ENCODE measurements around the gene ALPK1.

Gene ALPK1

DNA sequence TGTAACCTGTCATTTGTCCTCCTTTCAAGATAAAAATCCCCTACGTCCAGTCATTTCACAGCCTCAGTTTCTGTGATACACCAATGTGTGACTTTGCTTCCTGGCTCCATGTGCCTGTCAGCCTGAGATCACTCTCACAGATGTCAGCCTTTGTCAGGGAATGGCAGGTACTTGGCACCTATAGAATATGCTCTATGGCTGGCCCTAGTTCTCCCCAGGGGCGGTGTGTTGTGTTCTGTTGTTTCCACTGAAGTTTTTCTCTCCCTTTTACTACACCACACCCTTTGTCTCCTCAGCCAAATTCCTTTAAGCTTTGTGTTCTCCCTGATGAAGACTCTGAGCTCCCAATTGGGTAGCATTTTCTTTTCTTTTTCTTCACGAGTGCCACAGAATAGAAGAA lies 81.7 kb downstream of the ALPK1 start:
- ATAC-seq: no peak
- TF ChIP-seq TCF4 (CRISPR knock-in tag; IDR thresholded peaks at IDR 0.05; ENCODE audit: borderline replicate concordance) (no peak), BACH2 (CRISPR knock-in tag; IDR thresholded peaks at IDR 0.05; ENCODE audit: borderline replicate concordance) (no peak), ZNF70 (CRISPR knock-in tag; IDR thresholded peaks at IDR 0.05) (no peak), ARNTL (CRISPR knock-in tag; IDR thresholded peaks at IDR 0.05; ENCODE audit: borderline replicate concordance, low read depth) (no peak), ZC3H10 (CRISPR knock-in tag; IDR thresholded peaks at IDR 0.05) (no peak)
- TF ChIP-seq, protein P1, sequence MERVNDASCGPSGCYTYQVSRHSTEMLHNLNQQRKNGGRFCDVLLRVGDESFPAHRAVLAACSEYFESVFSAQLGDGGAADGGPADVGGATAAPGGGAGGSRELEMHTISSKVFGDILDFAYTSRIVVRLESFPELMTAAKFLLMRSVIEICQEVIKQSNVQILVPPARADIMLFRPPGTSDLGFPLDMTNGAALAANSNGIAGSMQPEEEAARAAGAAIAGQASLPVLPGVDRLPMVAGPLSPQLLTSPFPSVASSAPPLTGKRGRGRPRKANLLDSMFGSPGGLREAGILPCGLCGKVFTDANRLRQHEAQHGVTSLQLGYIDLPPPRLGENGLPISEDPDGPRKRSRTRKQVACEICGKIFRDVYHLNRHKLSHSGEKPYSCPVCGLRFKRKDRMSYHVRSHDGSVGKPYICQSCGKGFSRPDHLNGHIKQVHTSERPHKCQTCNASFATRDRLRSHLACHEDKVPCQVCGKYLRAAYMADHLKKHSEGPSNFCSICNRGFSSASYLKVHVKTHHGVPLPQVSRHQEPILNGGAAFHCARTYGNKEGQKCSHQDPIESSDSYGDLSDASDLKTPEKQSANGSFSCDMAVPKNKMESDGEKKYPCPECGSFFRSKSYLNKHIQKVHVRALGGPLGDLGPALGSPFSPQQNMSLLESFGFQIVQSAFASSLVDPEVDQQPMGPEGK (CRISPR knock-in tag; IDR thresholded peaks at IDR 0.05; ENCODE audit: borderline replicate concordance): no peak

DNA sequence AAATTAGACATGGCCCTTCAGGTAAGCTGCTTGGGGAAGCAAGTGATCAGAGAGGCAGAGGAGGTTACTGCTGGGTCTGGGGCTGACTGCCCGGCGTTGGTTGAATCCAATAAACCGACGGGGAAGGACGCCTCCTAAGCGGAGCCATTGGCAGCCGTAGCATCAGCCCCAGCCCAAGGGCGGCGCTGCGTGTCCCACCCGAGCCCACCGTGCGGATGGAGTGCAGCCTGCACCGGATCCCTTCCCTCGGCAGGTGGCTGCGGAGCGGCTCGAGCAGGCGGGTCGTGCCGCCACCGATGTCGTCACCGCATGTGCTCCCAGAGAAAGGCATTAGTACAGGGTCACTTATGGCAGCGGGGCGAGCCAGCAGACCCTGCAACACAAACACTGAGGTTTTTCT lies 82.1 kb downstream of the ALPK1 start:
- TF ChIP-seq, protein P2, sequence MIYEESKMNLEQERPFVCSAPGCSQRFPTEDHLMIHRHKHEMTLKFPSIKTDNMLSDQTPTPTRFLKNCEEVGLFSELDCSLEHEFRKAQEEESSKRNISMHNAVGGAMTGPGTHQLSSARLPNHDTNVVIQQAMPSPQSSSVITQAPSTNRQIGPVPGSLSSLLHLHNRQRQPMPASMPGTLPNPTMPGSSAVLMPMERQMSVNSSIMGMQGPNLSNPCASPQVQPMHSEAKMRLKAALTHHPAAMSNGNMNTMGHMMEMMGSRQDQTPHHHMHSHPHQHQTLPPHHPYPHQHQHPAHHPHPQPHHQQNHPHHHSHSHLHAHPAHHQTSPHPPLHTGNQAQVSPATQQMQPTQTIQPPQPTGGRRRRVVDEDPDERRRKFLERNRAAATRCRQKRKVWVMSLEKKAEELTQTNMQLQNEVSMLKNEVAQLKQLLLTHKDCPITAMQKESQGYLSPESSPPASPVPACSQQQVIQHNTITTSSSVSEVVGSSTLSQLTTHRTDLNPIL (CRISPR knock-in tag; IDR thresholded peaks at IDR 0.05; ENCODE audit: low read depth): no peak
- no peak for TF ChIP-seq PPARA (CRISPR knock-in tag; IDR thresholded peaks at IDR 0.05; ENCODE audit: borderline replicate concordance)
- TF ChIP-seq BACH2 (CRISPR knock-in tag; IDR thresholded peaks at IDR 0.05; ENCODE audit: borderline replicate concordance): no peak
- TF ChIP-seq, protein P3, sequence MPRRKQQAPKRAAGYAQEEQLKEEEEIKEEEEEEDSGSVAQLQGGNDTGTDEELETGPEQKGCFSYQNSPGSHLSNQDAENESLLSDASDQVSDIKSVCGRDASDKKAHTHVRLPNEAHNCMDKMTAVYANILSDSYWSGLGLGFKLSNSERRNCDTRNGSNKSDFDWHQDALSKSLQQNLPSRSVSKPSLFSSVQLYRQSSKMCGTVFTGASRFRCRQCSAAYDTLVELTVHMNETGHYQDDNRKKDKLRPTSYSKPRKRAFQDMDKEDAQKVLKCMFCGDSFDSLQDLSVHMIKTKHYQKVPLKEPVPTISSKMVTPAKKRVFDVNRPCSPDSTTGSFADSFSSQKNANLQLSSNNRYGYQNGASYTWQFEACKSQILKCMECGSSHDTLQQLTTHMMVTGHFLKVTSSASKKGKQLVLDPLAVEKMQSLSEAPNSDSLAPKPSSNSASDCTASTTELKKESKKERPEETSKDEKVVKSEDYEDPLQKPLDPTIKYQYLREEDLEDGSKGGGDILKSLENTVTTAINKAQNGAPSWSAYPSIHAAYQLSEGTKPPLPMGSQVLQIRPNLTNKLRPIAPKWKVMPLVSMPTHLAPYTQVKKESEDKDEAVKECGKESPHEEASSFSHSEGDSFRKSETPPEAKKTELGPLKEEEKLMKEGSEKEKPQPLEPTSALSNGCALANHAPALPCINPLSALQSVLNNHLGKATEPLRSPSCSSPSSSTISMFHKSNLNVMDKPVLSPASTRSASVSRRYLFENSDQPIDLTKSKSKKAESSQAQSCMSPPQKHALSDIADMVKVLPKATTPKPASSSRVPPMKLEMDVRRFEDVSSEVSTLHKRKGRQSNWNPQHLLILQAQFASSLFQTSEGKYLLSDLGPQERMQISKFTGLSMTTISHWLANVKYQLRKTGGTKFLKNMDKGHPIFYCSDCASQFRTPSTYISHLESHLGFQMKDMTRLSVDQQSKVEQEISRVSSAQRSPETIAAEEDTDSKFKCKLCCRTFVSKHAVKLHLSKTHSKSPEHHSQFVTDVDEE (CRISPR knock-in tag; IDR thresholded peaks at IDR 0.05): no peak
- no peak for TF ChIP-seq ZC3H10 (CRISPR knock-in tag; IDR thresholded peaks at IDR 0.05)
- TF ChIP-seq, protein P4, sequence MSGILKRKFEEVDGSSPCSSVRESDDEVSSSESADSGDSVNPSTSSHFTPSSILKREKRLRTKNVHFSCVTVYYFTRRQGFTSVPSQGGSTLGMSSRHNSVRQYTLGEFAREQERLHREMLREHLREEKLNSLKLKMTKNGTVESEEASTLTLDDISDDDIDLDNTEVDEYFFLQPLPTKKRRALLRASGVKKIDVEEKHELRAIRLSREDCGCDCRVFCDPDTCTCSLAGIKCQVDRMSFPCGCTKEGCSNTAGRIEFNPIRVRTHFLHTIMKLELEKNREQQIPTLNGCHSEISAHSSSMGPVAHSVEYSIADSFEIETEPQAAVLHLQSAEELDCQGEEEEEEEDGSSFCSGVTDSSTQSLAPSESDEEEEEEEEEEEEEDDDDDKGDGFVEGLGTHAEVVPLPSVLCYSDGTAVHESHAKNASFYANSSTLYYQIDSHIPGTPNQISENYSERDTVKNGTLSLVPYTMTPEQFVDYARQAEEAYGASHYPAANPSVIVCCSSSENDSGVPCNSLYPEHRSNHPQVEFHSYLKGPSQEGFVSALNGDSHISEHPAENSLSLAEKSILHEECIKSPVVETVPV (CRISPR knock-in tag; IDR thresholded peaks at IDR 0.05): no peak
- no peak for TF ChIP-seq ESRRG (CRISPR knock-in tag; IDR thresholded peaks at IDR 0.05)
- ATAC-seq: no peak

DNA sequence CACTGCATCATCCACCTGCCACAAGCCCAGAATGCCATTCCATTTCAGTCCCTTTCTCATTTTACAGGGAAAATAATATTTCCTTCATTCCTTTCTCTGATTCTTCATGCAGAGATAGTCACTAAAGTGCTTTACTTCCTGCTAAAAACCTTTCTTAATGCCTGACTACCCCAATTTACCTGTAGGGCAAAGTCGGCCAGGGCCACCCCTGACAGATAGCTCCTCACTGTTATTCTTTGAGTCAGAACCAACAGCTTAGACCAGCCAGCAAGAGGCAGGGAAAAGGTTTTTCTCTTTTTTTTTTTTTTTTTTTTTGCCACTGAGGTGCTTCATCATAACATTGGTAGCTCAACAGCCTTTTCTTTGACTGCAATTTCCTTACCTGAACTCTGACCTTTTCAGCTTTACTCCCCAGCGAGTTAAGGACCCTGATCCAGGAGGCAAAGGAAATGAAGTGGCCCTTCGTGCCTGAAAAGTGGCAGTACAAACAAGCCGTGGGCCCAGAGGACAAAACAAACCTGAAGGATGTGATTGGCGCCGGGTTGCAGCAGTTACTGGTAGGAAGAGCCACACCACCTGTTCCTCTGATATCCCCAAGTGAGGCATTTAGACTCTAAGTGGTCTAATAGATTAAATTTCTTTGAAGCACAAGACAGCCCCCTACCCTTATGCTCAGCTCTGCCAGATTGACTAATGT lies 85.0 kb downstream of the ALPK1 start:
- no peak for TF ChIP-seq TCF4 (CRISPR knock-in tag; IDR thresholded peaks at IDR 0.05; ENCODE audit: borderline replicate concordance)
- TF ChIP-seq, protein P4 (CRISPR knock-in tag; IDR thresholded peaks at IDR 0.05): no peak
- TF ChIP-seq, protein P1 (CRISPR knock-in tag; IDR thresholded peaks at IDR 0.05; ENCODE audit: borderline replicate concordance): no peak
- TF ChIP-seq OSR1 (CRISPR knock-in tag; IDR thresholded peaks at IDR 0.05): no peak
- TF ChIP-seq ZC3H10 (CRISPR knock-in tag; IDR thresholded peaks at IDR 0.05): no peak
- TF ChIP-seq, protein P3 (CRISPR knock-in tag; IDR thresholded peaks at IDR 0.05): no peak
- no peak for TF ChIP-seq BACH2 (CRISPR knock-in tag; IDR thresholded peaks at IDR 0.05; ENCODE audit: borderline replicate concordance)
- no peak for TF ChIP-seq ZFP30 (CRISPR knock-in tag; IDR thresholded peaks at IDR 0.05)
- no peak for TF ChIP-seq TOX (CRISPR knock-in tag; IDR thresholded peaks at IDR 0.05; ENCODE audit: borderline replicate concordance)
- TF ChIP-seq, protein P5, sequence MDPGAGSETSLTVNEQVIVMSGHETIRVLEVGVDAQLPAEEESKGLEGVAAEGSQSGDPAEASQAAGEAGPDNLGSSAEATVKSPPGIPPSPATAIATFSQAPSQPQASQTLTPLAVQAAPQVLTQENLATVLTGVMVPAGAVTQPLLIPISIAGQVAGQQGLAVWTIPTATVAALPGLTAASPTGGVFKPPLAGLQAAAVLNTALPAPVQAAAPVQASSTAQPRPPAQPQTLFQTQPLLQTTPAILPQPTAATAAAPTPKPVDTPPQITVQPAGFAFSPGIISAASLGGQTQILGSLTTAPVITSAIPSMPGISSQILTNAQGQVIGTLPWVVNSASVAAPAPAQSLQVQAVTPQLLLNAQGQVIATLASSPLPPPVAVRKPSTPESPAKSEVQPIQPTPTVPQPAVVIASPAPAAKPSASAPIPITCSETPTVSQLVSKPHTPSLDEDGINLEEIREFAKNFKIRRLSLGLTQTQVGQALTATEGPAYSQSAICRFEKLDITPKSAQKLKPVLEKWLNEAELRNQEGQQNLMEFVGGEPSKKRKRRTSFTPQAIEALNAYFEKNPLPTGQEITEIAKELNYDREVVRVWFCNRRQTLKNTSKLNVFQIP (CRISPR knock-in tag; IDR thresholded peaks at IDR 0.05; ENCODE audit: borderline replicate concordance, low read depth): no peak

More for the DNA sequence above, 85.0 kb downstream of the ALPK1 start:
- no peak for ATAC-seq
